Natural killer cell (primary cell): Measurements from ENCODE around the gene GUCA2A. TPM values are rescaled to one million over a fixed set of nuclear protein-coding genes. Genes with fewer than 3 reads are reported as not detected.
A peak's percentile ranks its signal among the peaks of the same experiment; 100 is the strongest.

Experiments used
- ATAC-seq, 3 donors: fragments of 150-1000 bp in 2 of 3; fragments of 200-7000 bp in 1 of 3; cut with Tn5 transposase; 1 replicate in 1 of 3; 2 replicates in 2 of 3; pipeline ENCODE4 v1.10.0; 2021; ENCODE audit warnings: mild to moderate bottlenecking in 2 of 3, moderate library complexity in 2 of 3
- DNase-seq, 2 donors: peaks; one replicate each; pipeline versions ENCODE4 v3.0.0 to v3.0.0-alpha.2; 2013 to 2021; ENCODE audit warnings: mixed read lengths in 1 of 2
- H3K27ac ChIP-seq: one replicate; pipeline ENCODE4 v1.5.1; 2013; ENCODE audit warnings: mild to moderate bottlenecking, low read length
- H3K27me3 ChIP-seq: one replicate; pipeline ENCODE4 v1.6.1; 2013; ENCODE audit warnings: low read length; ENCODE audit not compliant: control insufficient read depth, insufficient read depth
- H3K36me3 ChIP-seq: one replicate; pipeline ENCODE4 v1.6.1; 2013; ENCODE audit warnings: low read length; ENCODE audit not compliant: control insufficient read depth, insufficient read depth
- H3K4me1 ChIP-seq: one replicate; pipeline ENCODE4 v1.6.1; 2013; ENCODE audit warnings: low read length; ENCODE audit not compliant: control insufficient read depth, insufficient read depth
- H3K4me3 ChIP-seq: one replicate; pipeline ENCODE4 v1.5.1; 2013; ENCODE audit warnings: low read length
- H3K9me3 ChIP-seq: one replicate; pipeline ENCODE4 v1.6.1; 2013; ENCODE audit warnings: low read length; ENCODE audit not compliant: control insufficient read depth, insufficient read depth
- H3K27ac Mint-ChIP-seq, 2 donors: one replicate each; pipeline ENCODE4 v1.8.0; 2022; ENCODE audit warnings: mild to moderate bottlenecking in 2 of 2, mixed read lengths in 2 of 2, moderate library complexity in 1 of 2
- H3K27me3 Mint-ChIP-seq, 2 donors: one replicate each; pipeline ENCODE4 v1.8.0; 2022; ENCODE audit warnings: low read depth in 2 of 2, mixed read lengths in 2 of 2
- H3K36me3 Mint-ChIP-seq: one replicate; pipeline ENCODE4 v1.8.0; 2022; ENCODE audit warnings: mixed read lengths
- H3K4me1 Mint-ChIP-seq, 2 donors: one replicate each; pipeline ENCODE4 v1.8.0; 2022; ENCODE audit warnings: mixed read lengths in 2 of 2
- H3K4me3 Mint-ChIP-seq: one replicate; pipeline ENCODE4 v1.8.0; 2022; ENCODE audit warnings: mild to moderate bottlenecking, moderate library complexity, mixed read lengths
- H3K9me3 Mint-ChIP-seq, 2 donors: one replicate each; pipeline ENCODE4 v1.8.0; 2022; ENCODE audit warnings: mixed read lengths in 2 of 2
- CTCF ChIP-seq: fragments of 200-600 bp; IDR thresholded peaks from one replicate; pipeline ENCODE4 v1.8.0; 2022; ENCODE audit warnings: antibody characterized with exemption
- WGBS: methylation state at CpG from one replicate; pipeline ENCODE4 v1.1.7; 2013; ENCODE audit warnings: missing lambda C conversion rate; ENCODE audit not compliant: insufficient coverage; 5-methylcytosine and 5-hydroxymethylcytosine counted together
- intact Hi-C: fragments of 100-400 bp; cut with micrococcal nuclease; formaldehyde crosslinking; loops from one replicate; pipeline ENCODE4 v1.14.2; 2022
- total RNA-seq, 4 donors: library from RNA; stranded (reverse); fragments of 120-200 nt in 1 of 4; gene quantifications; one replicate each; pipeline versions ENCODE4 v1.2.3 to v1.2.4, GENCODE V29; 2013 to 2022

Gene GUCA2A
- total RNA-seq, 3 donors from 2014 or later (not counting 1 experiment from before 2014, with no cell fraction given): not detected

GRCh38 chr1:42167611-42168390 is 3.3 kb upstream of the GUCA2A start:
- no peaks in the 10 kb centered on the region for H3K4me1 ChIP-seq
- no peaks in the 10 kb centered on the region for H3K9me3 ChIP-seq
- Mint-ChIP-seq H3K27ac (no peak overlapping the region), H3K4me1 (no peaks in the 10 kb centered on the region), H3K36me3 (no peaks in the 10 kb centered on the region), H3K27me3 (no peaks in the 10 kb centered on the region), H3K4me3 (no peak overlapping the region), H3K9me3 (no peaks in the 10 kb centered on the region)
- H3K27me3 ChIP-seq: no peaks in the 10 kb centered on the region
- no peak for ATAC-seq
- H3K36me3 ChIP-seq: no peaks in the 10 kb centered on the region
- H3K27ac ChIP-seq: no peak overlapping the region
- WGBS: 90% methylated on average over 21 of the region's 21 CpGs
- no peak for DNase-seq
- no peak overlapping the region for H3K4me3 ChIP-seq
- intact Hi-C loops: no loop called here
- TF ChIP-seq CTCF: no peak

- Histone ChIP-seq H3K27me3 (no peaks in the 10 kb centered on the region), H3K36me3 (no peaks in the 10 kb centered on the region), H3K4me3 (no peak overlapping the region), H3K27ac (no peak overlapping the region), H3K9me3 (no peaks in the 10 kb centered on the region), H3K4me1 (peaks cover 9% of the 10 kb centered on the region)
- DNase-seq (no peak), ATAC-seq (peak in 1 of 3 donors; percentile 22)
- Mint-ChIP-seq H3K9me3 (peaks cover 3% of the 10 kb centered on the region in 2 donors), H3K4me1 (peaks cover 7% of the 10 kb centered on the region in 2 donors), H3K27ac (no peak overlapping the region), H3K4me3 (no peak overlapping the region), H3K27me3 (peaks cover 3 to 9% of the 10 kb centered on the region in 2 donors), H3K36me3 (peaks cover 7% of the 10 kb centered on the region)
- no peak for TF ChIP-seq CTCF
- intact Hi-C loops: no loop called here
- 88% methylated on average over 12 of the region's 12 CpGs for WGBS
These were observed 1.1 kb upstream of the GUCA2A start for GRCh38 chr1:42165511-42166210.

GRCh38 chr1:42163536-42164503 is 725 bp downstream of the GUCA2A start:
- no peak for DNase-seq
- H3K4me1 ChIP-seq: peaks cover 9% of the 10 kb centered on the region
- peaks cover 4 to 13% of the 10 kb centered on the region in 2 donors for H3K27me3 Mint-ChIP-seq
- no peak overlapping the region for H3K27ac ChIP-seq
- TF ChIP-seq CTCF: no peak
- no peaks in the 10 kb centered on the region for H3K9me3 ChIP-seq
- H3K27ac Mint-ChIP-seq: no peak overlapping the region
- H3K27me3 ChIP-seq: no peaks in the 10 kb centered on the region
- 92% methylated on average over 14 of the region's 16 CpGs for WGBS
- H3K4me1 Mint-ChIP-seq: peaks cover 7% of the 10 kb centered on the region in 2 donors
- no peaks in the 10 kb centered on the region for H3K36me3 ChIP-seq
- no peak for ATAC-seq
- peaks cover 4 to 5% of the 10 kb centered on the region in 2 donors for H3K9me3 Mint-ChIP-seq
- no peak overlapping the region for H3K4me3 Mint-ChIP-seq
- intact Hi-C loops: no loop called here
- no peak overlapping the region for H3K4me3 ChIP-seq
- H3K36me3 Mint-ChIP-seq: peaks cover 14% of the 10 kb centered on the region
